Mammary epithelial cell (primary cell): ENCODE measurements around the gene ITGBL1.

Source experiments
- CTCF ChIP-seq, 2 donors: IDR thresholded peaks in 1 of 2; conservative IDR thresholded peaks in 1 of 2; 2 replicates each; pipeline ENCODE4 v1.5.1; 2011 to 2012; ENCODE audit warnings: inconsistent platforms in 2 of 2, low read length in 2 of 2, mild to moderate bottlenecking in 2 of 2, control low read depth in 1 of 2, low read depth in 1 of 2; ENCODE audit not compliant: insufficient read depth in 1 of 2; ENCODE audit errors: extremely low read depth in 1 of 2
- EZH2 ChIP-seq: IDR thresholded peaks from 2 replicates; pipeline ENCODE4 v1.6.1; 2012; ENCODE audit warnings: low read length, inconsistent platforms, borderline replicate concordance

- no peak for TF ChIP-seq CTCF (conservative IDR thresholded peaks at IDR 0.05 in 1 of 2, IDR thresholded peaks at IDR 0.05 in 1 of 2; ENCODE audit: extremely low read depth in 1 of 2, insufficient read depth in 1 of 2, low read depth in 1 of 2, low read length in 2 of 2)
- no peak for TF ChIP-seq EZH2
These were observed 294.6 kb downstream of the ITGBL1 start for GRCh38 chr13:101747039-101747438.
